IPS-NIHi11 (cell line): ENCODE measurements around the gene ACKR2.

Experiments used
- DNase-seq: peaks from one replicate; pipeline ENCODE4 v3.0.0; 2012; ENCODE audit warnings: mixed read lengths, low spot score

The ACKR2 gene

GRCh38 chr3:42809202-42809601, at the start of gene ACKR2:
ACKR2 (plus strand) TSS chr3:42809445; CDS start chr3:42864503, 55,058 bp downstream.
- DNase-seq, result no peak

- no peak for DNase-seq
These were observed 47.1 kb upstream of the ACKR2 start for GRCh38 chr3:42762046-42762724.

- no peak for DNase-seq
These were observed 46.2 kb upstream of the ACKR2 start for GRCh38 chr3:42763021-42763420.

- no peak for DNase-seq
These were observed 45.1 kb upstream of the ACKR2 start for GRCh38 chr3:42764115-42764514.

GRCh38 chr3:42764561-42765295, 44.5 kb upstream of the ACKR2 start:
- no peak for DNase-seq

GRCh38 chr3:42769477-42770131, 39.6 kb upstream of the ACKR2 start:
- no peak for DNase-seq

- DNase-seq, result no peak
These were observed 38.0 kb upstream of the ACKR2 start for GRCh38 chr3:42771271-42771670.

GRCh38 chr3:42772670-42773408, 36.4 kb upstream of the ACKR2 start, which contains the start of gene CCDC13:
CCDC13 (minus strand) TSS chr3:42773253; CDS start chr3:42758345, 14,908 bp downstream.
- peak; percentile 96 for DNase-seq

GRCh38 chr3:42773409-42773751, 35.9 kb upstream of the ACKR2 start:
- no peak for DNase-seq

- DNase-seq, result no peak
These were observed 30.6 kb upstream of the ACKR2 start for GRCh38 chr3:42778644-42779043.

GRCh38 chr3:42780398-42780797, 28.8 kb upstream of the ACKR2 start:
- DNase-seq, result no peak

- peak; percentile 68 for DNase-seq
These were observed 28.1 kb upstream of the ACKR2 start for GRCh38 chr3:42780892-42781700.

GRCh38 chr3:42786212-42786611, 23.0 kb upstream of the ACKR2 start:
- no peak for DNase-seq

GRCh38 chr3:42786631-42787030, 22.6 kb upstream of the ACKR2 start:
- no peak for DNase-seq

GRCh38 chr3:42790714-42791229, 18.5 kb upstream of the ACKR2 start:
- DNase-seq, result no peak

GRCh38 chr3:42795621-42796181, 13.5 kb upstream of the ACKR2 start:
- DNase-seq, result no peak

GRCh38 chr3:42796332-42796885, 12.8 kb upstream of the ACKR2 start:
- DNase-seq, result no peak

GRCh38 chr3:42799376-42799775, 9.9 kb upstream of the ACKR2 start:
- no peak for DNase-seq

GRCh38 chr3:42800251-42800650, 9.0 kb upstream of the ACKR2 start:
- DNase-seq, result no peak

- no peak for DNase-seq
These were observed 8.1 kb upstream of the ACKR2 start for GRCh38 chr3:42801048-42801620.
